Calu3 (cell line): ENCODE results near the gene SFMBT2. TPM values are rescaled to one million over a fixed set of nuclear protein-coding genes. Genes with fewer than 3 reads are reported as not detected.
"Not testable (repeated sequence)": the region's sequence is repeated elsewhere in the genome, so short reads cannot be mapped to it uniquely, and the experiment has no call there.

Source experiments
- BruUV-seq: library from RNA; stranded (reverse); fragments of 400-500 nt; replicated peaks from 2 replicates; lab custom pipeline; 2021; lab: Mats Ljungman, UMichigan
- CTCF ChIA-PET: fragments of 300-600 bp; sonication (Branson Sonifier 250); formaldehyde crosslinking; loops from one replicate; lab custom pipeline; 2022; ENCODE audit warnings: antibody characterized with exemption; lab: Charles Lee
- DNase-seq: peaks from one replicate; pipeline ENCODE4 v3.0.0; 2022
- H3K27ac Mint-ChIP-seq: one replicate; pipeline ENCODE4 v1.8.0; 2022; ENCODE audit warnings: mixed read lengths; ENCODE audit not compliant: unreplicated experiment
- H3K27me3 Mint-ChIP-seq: one replicate; pipeline ENCODE4 v1.8.0; 2022; ENCODE audit warnings: mixed read lengths; ENCODE audit not compliant: unreplicated experiment
- H3K36me3 Mint-ChIP-seq: one replicate; pipeline ENCODE4 v1.8.0; 2022; ENCODE audit warnings: mild to moderate bottlenecking, moderate library complexity, mixed read lengths; ENCODE audit not compliant: insufficient read depth, unreplicated experiment
- H3K4me1 Mint-ChIP-seq: one replicate; pipeline ENCODE4 v1.8.0; 2022; ENCODE audit warnings: mild to moderate bottlenecking, low read depth, mixed read lengths; ENCODE audit not compliant: unreplicated experiment
- H3K4me3 Mint-ChIP-seq: one replicate; pipeline ENCODE4 v1.8.0; 2022; ENCODE audit warnings: mild to moderate bottlenecking, low read depth, moderate library complexity, mixed read lengths; ENCODE audit not compliant: unreplicated experiment
- H3K9me3 Mint-ChIP-seq: one replicate; pipeline ENCODE4 v1.8.0; 2022; ENCODE audit warnings: low read depth, mixed read lengths; ENCODE audit not compliant: unreplicated experiment
- intact Hi-C: fragments of 100-400 bp; cut with micrococcal nuclease; formaldehyde crosslinking; loops from one replicate; pipeline ENCODE4 v1.10.0; 2022; ENCODE audit not compliant: unreplicated experiment
- total RNA-seq: library from RNA; stranded (reverse); gene quantifications from 2 replicates; pipeline ENCODE4 v1.2.3, GENCODE V29; 2022
- TF ChIP-seq, protein P1 (sequence below): fragments of 200-600 bp; IDR thresholded peaks from one replicate; pipeline ENCODE4 v1.8.0; 2022; ENCODE audit warnings: antibody characterized with exemption; ENCODE audit not compliant: unreplicated experiment

SFMBT2 gene
- total RNA-seq, 1 experiment from 2014 or later = 0.64 TPM

DNA sequence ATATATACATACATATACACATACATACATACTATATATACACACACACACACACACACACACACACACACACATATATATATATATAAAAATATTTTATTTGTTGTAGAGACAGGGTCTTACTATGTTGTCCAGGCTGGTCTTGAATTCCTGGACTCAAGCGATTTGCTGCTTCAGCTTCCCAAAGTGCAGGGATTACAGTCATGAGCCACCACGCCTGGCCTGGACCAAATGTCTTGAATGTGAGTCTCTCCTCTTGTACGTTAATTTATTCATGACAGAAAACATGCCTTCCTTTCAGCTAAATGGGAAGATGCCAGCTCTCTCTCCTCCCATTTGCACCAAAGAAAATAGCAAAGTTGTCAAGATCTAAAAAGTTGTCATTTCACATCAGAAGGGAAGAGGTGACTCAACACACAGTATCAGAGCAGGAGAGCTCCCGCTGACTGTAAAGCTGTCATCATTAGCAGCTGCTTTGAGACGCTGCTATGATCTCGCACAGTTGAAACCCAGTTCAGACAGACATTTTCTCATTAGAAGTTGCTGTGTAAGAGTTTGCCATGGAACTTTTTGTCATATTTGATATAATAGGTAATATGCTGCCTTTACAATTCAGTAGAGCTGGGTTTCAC lies 224.3 kb downstream of the SFMBT2 start:
- peaks cover 23% of the 10 kb centered on the region for H3K27me3 Mint-ChIP-seq
- TF ChIP-seq, protein P1, sequence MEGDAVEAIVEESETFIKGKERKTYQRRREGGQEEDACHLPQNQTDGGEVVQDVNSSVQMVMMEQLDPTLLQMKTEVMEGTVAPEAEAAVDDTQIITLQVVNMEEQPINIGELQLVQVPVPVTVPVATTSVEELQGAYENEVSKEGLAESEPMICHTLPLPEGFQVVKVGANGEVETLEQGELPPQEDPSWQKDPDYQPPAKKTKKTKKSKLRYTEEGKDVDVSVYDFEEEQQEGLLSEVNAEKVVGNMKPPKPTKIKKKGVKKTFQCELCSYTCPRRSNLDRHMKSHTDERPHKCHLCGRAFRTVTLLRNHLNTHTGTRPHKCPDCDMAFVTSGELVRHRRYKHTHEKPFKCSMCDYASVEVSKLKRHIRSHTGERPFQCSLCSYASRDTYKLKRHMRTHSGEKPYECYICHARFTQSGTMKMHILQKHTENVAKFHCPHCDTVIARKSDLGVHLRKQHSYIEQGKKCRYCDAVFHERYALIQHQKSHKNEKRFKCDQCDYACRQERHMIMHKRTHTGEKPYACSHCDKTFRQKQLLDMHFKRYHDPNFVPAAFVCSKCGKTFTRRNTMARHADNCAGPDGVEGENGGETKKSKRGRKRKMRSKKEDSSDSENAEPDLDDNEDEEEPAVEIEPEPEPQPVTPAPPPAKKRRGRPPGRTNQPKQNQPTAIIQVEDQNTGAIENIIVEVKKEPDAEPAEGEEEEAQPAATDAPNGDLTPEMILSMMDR = no peak
- DNase-seq = no peak
- no peaks in the 10 kb centered on the region for H3K4me1 Mint-ChIP-seq
- intact Hi-C loops = no loop called here
- H3K27ac Mint-ChIP-seq = no peak overlapping the region
- CTCF ChIA-PET = no interaction called here
- H3K9me3 Mint-ChIP-seq = no peaks in the 10 kb centered on the region
- H3K36me3 Mint-ChIP-seq = no peaks in the 10 kb centered on the region
- no peak overlapping the region for H3K4me3 Mint-ChIP-seq
- no TSS peak for BruUV-seq

DNA sequence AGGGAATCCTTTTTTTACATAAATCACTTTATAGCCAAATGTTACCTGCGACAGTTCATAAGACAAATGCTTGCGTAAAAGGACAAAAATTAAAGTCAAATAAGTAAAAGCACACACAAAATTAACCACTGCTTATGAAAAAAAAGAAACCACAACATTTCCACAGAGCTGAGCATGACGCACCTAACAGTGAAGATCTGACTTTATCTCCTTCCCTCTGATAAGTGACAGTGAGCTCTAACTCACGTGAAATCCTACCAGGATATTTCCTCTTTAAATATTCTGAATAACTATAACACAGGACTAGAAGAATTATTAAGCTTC lies 225.5 kb downstream of the SFMBT2 start:
- Mint-ChIP-seq H3K27ac (no peak overlapping the region), H3K36me3 (no peaks in the 10 kb centered on the region), H3K9me3 (no peaks in the 10 kb centered on the region), H3K27me3 (peaks cover 12% of the 10 kb centered on the region), H3K4me1 (no peaks in the 10 kb centered on the region), H3K4me3 (no peak overlapping the region)
- no peak for DNase-seq
- intact Hi-C loops = no loop called here
- CTCF ChIA-PET = no interaction called here
- TF ChIP-seq, protein P1 = no peak
- BruUV-seq = no TSS peak

DNA sequence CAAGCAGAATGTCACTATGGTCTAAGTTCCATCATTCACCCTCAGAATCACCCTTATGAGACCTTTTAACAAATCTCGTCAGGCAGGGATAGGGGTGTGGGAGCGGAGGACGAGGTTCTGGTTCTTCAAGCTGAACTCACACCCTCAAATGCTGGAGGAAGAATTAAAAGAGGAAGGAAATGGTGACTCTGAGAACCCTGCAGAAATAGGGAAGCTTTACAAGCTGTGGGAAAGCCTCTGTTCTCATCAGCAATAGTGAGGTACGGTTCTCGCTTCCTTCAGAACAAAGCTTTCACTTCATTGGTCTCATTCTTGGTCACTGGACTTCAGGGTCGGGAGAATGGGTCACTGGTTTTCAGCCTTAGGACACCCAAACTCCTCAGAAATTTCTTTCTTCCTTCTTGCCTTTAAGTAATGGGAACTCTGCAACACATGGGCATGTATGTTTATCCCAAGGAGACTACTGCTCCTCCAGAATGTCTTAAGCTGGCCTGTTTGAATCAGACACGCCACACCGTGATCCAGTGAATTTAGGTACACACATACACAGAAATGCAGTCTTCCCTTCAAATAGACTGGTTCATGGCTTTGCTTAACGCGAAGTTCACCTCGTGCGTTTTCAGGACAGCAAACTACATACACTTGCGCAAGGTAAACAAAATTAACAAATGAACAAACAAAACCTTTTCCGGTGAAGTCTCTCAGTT lies 226.0 kb downstream of the SFMBT2 start:
- Mint-ChIP-seq H3K4me3 (no peak overlapping the region), H3K36me3 (no peaks in the 10 kb centered on the region), H3K27me3 (peaks cover 12% of the 10 kb centered on the region), H3K27ac (no peak overlapping the region), H3K4me1 (no peaks in the 10 kb centered on the region), H3K9me3 (no peaks in the 10 kb centered on the region)
- no TSS peak for BruUV-seq
- DNase-seq = no peak
- TF ChIP-seq, protein P1 = no peak
- CTCF ChIA-PET = no interaction called here
- intact Hi-C loops = no loop called here

DNA sequence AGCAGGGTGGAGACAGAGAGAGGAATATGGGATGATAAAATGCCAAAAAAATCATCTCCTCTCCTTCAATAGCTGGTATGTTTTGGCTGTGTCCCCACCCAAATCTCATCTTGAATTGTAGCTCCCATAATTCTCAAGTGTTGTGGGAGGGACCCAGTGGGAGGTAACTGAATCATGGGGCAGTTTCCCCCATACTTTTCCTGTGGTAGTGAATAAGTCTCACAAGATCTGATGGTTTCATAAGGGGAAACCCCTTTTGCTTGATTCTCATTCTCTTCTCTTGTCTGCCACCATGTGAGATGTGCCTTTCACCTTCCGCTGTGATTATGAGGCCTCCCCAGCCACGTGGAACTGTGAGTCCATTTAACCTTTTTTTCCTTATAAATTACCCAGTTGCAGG lies 226.7 kb downstream of the SFMBT2 start:
- DNase-seq, CTCF ChIA-PET, H3K9me3 Mint-ChIP-seq, H3K4me3 Mint-ChIP-seq, H3K4me1 Mint-ChIP-seq, H3K27ac Mint-ChIP-seq, H3K36me3 Mint-ChIP-seq, intact Hi-C loops, BruUV-seq: not testable (repeated sequence)
- peaks cover 12% of the 10 kb centered on the region for H3K27me3 Mint-ChIP-seq

DNA sequence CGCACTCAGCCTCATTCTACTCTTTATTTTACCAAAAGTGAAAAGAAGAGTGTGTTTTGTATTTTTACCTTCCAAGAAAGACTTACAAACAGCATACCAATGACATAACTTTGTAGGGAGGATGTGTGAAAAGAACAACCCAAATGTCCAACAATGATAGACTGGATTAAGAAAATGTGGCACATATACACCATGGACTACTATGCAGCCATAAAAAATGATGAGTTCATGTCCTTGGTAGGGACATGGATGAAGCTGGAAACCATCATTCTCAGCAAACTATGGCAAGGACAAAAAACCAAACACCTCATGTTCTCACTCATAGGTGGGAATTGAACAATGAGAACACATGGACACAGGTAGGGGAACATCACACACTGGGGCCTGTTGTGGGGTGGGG lies 228.5 kb downstream of the SFMBT2 start:
- BruUV-seq, H3K36me3 Mint-ChIP-seq, H3K27ac Mint-ChIP-seq, H3K4me3 Mint-ChIP-seq, intact Hi-C loops, H3K4me1 Mint-ChIP-seq, DNase-seq, H3K9me3 Mint-ChIP-seq: not testable (repeated sequence)
- H3K27me3 Mint-ChIP-seq = peaks cover 22% of the 10 kb centered on the region
- CTCF ChIA-PET = interaction anchor here (0.5 kb wide), 1 partner anchor 21 kb away, joined by 3 read pairs; no protein-coding TSS in a partner anchor
